Loucy (cell line): ENCODE measurements around the gene PIGS.

Experiments
- H2AFZ ChIP-seq: fragments of 200-600 bp; sonication (generic); 2 replicates; pipeline ENCODE4 v1.6.0; 2016; ENCODE audit warnings: antibody characterized with exemption, mild to moderate bottlenecking, low read length, moderate library complexity
- H3F3A ChIP-seq: fragments of 200-600 bp; 2 replicates; pipeline ENCODE4 v1.6.0; 2016; ENCODE audit warnings: antibody characterized with exemption, low read depth, mild to moderate bottlenecking
- H3K27me3 ChIP-seq: fragments of 200-600 bp; sonication (generic); 2 replicates; pipeline ENCODE4 v1.6.1; 2014; ENCODE audit warnings: low read length, mild to moderate bottlenecking; ENCODE audit not compliant: insufficient read depth, poor library complexity, severe bottlenecking
- H3K36me3 ChIP-seq: fragments of 200-600 bp; sonication (generic); 2 replicates; pipeline ENCODE4 v1.6.1; 2016; ENCODE audit warnings: low read length; ENCODE audit not compliant: insufficient read depth
- H3K4me1 ChIP-seq: fragments of 200-600 bp; sonication (generic); 2 replicates; pipeline ENCODE4 v1.5.1; 2014; ENCODE audit warnings: low read length, mild to moderate bottlenecking; ENCODE audit not compliant: insufficient read depth, poor library complexity, severe bottlenecking
- H3K4me2 ChIP-seq: fragments of 200-600 bp; sonication (generic); 2 replicates; pipeline ENCODE4 v1.6.0; 2014; ENCODE audit warnings: antibody characterized with exemption, low read length, low read depth, mild to moderate bottlenecking; ENCODE audit not compliant: poor library complexity, severe bottlenecking
- H3K4me3 ChIP-seq: fragments of 200-600 bp; sonication (generic); 2 replicates; pipeline ENCODE4 v1.5.1; 2014; ENCODE audit warnings: low read length, mild to moderate bottlenecking, mixed read lengths; ENCODE audit not compliant: poor library complexity, severe bottlenecking
- H3K79me2 ChIP-seq: fragments of 200-600 bp; sonication (generic); 2 replicates; pipeline ENCODE4 v1.6.1; 2014; ENCODE audit warnings: low read length; ENCODE audit not compliant: insufficient read depth
- H3K9ac ChIP-seq: fragments of 200-600 bp; sonication (generic); 2 replicates; pipeline ENCODE4 v1.6.0; 2014; ENCODE audit warnings: mild to moderate bottlenecking, low read depth, low read length, moderate library complexity; ENCODE audit not compliant: poor library complexity, severe bottlenecking
- H3K9me2 ChIP-seq: fragments of 200-600 bp; sonication (generic); replicated peaks from 2 replicates; pipeline ENCODE4 v1.6.1; 2016; ENCODE audit warnings: low read depth, low read length, mixed read lengths
- H3K9me3 ChIP-seq: fragments of 200-600 bp; sonication (generic); 2 replicates; pipeline ENCODE4 v1.6.1; 2014; ENCODE audit warnings: mild to moderate bottlenecking, antibody characterized with exemption, low read length, low read depth; ENCODE audit not compliant: insufficient read depth
- H4K20me1 ChIP-seq: fragments of 200-600 bp; sonication (generic); 2 replicates; pipeline ENCODE4 v1.6.0; 2014; ENCODE audit warnings: antibody characterized with exemption, low read length, mild to moderate bottlenecking; ENCODE audit not compliant: insufficient read depth, poor library complexity, severe bottlenecking
- CTCF ChIP-seq: fragments of 200-600 bp; sonication (generic); conservative IDR thresholded peaks from 2 replicates; pipeline ENCODE4 v1.5.1; 2014; ENCODE audit warnings: mild to moderate bottlenecking, antibody characterized with exemption, low read length
- EZH2phosphoT487 ChIP-seq: fragments of 200-600 bp; IDR thresholded peaks from 2 replicates; pipeline ENCODE4 v1.6.1; 2018; ENCODE audit warnings: antibody characterized with exemption, mild to moderate bottlenecking, moderate library complexity, borderline replicate concordance

Gene PIGS

GRCh38 chr17:28574526-28574925, 3.2 kb upstream of the PIGS start:
- Histone ChIP-seq H3K4me3 (no peak overlapping the region), H2AFZ (no peak overlapping the region), H3K27me3 (no peaks in the 10 kb centered on the region), H3K9ac (no peak overlapping the region), H3K4me2 (no peak overlapping the region), H3K9me2 (no peaks in the 10 kb centered on the region), H3K4me1 (peaks cover 24% of the 10 kb centered on the region), H3K79me2 (peaks cover 17% of the 10 kb centered on the region), H3F3A (no peaks in the 10 kb centered on the region), H4K20me1 (peaks cover 8% of the 10 kb centered on the region), H3K9me3 (no peaks in the 10 kb centered on the region), H3K36me3 (peaks cover 27% of the 10 kb centered on the region; the same call in 1 of the 2 replicates)
- TF ChIP-seq CTCF, result no peak; the same call in 1 of the 2 replicates
- TF ChIP-seq EZH2phosphoT487, result no peak

- Histone ChIP-seq H3F3A (no peaks in the 10 kb centered on the region), H3K4me2 (no peak overlapping the region), H3K9ac (no peak overlapping the region), H2AFZ (no peak overlapping the region), H3K9me3 (no peaks in the 10 kb centered on the region), H3K36me3 (peaks cover 22% of the 10 kb centered on the region; the same call in 1 of the 2 replicates), H3K4me3 (no peak overlapping the region), H3K9me2 (no peaks in the 10 kb centered on the region), H3K4me1 (peaks cover 26% of the 10 kb centered on the region), H4K20me1 (peaks cover 11% of the 10 kb centered on the region), H3K27me3 (no peaks in the 10 kb centered on the region), H3K79me2 (peaks cover 23% of the 10 kb centered on the region)
- TF ChIP-seq CTCF (no peak), EZH2phosphoT487 (no peak)
Measured at GRCh38 chr17:28573966-28574480, 2.7 kb upstream of the PIGS start.

GRCh38 chr17:28573521-28573920, 2.2 kb upstream of the PIGS start:
- Histone ChIP-seq H3K9ac (no peak overlapping the region), H3K36me3 (peaks cover 17% of the 10 kb centered on the region; the same call in 1 of the 2 replicates), H3K27me3 (no peaks in the 10 kb centered on the region), H2AFZ (no peak overlapping the region), H3K79me2 (peaks cover 27% of the 10 kb centered on the region), H4K20me1 (peaks cover 11% of the 10 kb centered on the region), H3K9me2 (no peaks in the 10 kb centered on the region), H3F3A (no peaks in the 10 kb centered on the region), H3K9me3 (no peaks in the 10 kb centered on the region), H3K4me2 (no peak overlapping the region), H3K4me3 (no peak overlapping the region), H3K4me1 (peaks cover 27% of the 10 kb centered on the region)
- no peak for TF ChIP-seq CTCF
- TF ChIP-seq EZH2phosphoT487, result no peak
